Kidney tubule cell (primary cell): Measurements from ENCODE around the gene NT5C.

Experiments
- DNase-seq: peaks from one replicate; pipeline ENCODE4 v3.0.0-alpha.2; 2018; ENCODE audit warnings: low spot score

NT5C gene

DNA sequence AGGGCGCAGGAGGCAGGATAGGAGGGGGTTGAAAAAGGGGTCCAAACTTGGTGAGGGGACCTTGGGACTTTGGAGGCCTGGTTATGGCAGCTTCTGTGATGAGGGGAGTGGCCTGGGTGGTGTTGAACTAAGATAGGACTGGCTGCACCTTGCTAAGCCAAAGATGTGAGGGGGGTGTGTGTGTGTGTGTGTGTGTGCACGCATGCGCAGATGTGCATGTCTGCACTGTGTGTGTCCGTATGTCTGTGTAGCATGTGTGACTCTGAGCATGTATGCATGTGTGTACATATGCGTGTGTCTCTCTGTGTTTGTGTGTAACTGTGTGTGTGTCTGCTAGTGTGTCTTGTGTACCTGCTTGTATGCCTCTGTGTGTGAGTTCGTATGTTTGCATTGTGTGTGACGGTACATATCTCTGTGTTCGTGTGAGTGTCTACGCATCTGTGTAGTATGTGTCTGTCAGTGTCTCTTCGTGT, 39.7 kb downstream of the NT5C start:
- DNase-seq = no peak

DNA sequence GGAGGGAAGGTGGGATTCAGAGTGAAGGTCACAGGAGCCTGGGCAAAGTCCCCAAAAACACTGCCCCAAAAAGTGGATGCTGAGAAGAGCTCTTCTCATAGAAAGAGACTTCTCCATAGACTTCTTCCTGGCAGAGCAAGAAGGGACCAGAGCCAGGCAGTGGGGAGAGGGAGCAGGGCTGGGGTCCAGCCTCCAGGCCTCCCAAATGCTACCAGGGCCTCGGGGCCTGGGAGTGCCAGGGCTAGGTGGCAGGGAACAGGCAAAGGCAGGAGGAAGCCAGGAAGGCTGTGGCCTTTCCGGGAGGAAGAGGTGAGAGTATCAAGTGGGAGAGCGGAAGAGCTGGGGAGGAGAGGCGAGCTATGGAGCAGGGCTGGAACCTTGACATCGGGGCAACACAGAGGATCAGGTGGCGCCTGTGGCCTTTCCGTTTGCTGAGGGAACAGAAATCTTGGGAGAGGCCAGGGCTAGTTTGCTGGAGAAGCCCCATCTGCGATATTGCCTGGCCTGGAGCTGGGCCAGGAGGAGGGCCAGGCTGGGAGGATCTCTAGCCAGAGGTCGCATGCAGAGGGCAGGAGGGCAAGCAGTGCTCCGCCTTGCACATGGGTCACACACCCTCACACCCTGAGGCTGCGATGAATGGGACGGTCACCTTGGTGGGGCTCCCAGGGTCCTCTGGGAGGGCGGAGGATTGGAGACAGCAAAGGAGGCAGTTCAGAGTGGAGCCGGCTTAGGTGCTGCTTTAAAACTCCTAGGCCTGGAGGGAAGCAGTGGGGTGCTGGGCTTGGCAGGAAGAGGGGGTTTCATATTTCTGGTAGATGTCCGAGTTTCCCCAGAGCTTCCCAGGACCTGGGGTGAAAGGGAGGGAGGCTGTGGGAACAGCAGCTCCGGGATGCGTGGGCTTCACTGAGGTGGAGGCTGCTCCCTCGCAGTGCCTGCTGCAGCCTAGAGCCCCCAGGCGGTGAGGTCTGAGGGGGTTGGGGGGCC, 40.4 kb downstream of the NT5C start:
- DNase-seq = peak; percentile 21

GRCh38 chr17:75088465-75089417, 42.8 kb downstream of the NT5C start:
- peak; percentile 77 for DNase-seq

DNA sequence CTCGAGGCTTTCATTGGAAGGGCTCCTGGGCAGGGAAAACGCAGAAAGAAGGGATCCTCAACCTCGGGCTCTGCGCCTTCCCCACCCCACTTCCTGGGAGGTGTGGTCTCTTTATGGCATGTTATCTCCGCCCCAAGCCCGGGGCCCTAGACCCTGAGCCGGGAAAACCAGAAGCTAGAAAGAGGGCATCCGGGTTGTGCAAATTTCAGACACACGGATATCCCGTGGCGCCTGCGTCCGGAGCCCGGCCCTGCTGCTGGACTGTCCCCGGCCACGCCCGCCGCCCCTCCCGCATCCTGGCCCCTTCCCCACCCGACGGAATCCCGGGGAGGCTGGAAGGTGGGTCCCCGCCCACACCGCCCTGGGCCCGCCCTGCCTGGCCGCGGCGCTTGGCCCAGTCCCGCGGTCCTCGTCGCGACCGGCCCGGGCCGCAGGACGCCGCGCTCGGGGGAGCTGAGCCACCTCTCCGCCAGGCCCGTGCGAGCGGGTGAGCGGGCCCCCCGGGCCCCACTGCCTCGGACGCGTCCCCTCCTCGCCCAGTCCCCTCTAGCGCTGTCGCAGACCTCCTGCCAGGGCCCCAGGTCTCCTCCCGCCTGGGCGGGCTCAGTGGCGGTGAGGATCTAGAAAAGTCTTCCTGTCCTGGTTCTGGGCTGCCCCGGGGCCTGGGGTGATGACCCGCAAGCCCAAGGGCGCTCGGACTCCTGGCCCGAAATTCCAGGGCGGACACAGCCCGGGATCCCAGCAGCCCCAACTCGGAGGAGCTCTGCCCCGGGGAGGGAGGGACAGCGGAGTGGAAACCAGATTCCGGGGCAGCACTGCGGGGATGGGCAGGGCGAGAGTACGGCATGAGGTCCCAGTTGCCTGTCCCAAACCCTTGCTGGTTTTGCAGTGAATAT, 43.7 kb downstream of the NT5C start, which contains the start of gene SLC16A5:
TSS of gene SLC16A5 (plus strand) at position 397 of the 896 bp plus-strand sequence. CDS start 5,683 bp downstream, outside the sequence.
- DNase-seq = peak; percentile 95

DNA sequence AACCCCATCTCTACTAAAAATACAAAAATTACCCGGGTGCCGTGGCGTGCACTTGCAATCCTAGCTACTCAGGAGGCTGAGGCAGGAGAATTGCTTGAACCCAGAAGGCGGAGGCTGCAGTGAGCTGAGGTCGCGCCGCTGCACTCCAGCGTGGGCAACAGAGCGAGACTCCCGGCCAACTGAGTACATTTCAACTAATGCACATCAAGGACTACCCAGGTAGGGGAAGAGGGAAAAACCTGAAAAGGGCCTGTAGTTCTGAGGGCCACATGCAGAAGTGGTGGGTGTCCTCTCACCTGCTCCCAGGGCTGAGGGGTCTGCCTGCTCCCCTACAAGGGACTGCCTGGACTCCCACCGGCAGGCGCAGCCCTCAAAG, 44.4 kb downstream of the NT5C start:
- no peak for DNase-seq

- no peak for DNase-seq
Measured at GRCh38 chr17:75086496-75087181, 44.9 kb downstream of the NT5C start.

GRCh38 chr17:75084039-75084660, 47.4 kb downstream of the NT5C start:
- DNase-seq = peak; percentile 72

DNA sequence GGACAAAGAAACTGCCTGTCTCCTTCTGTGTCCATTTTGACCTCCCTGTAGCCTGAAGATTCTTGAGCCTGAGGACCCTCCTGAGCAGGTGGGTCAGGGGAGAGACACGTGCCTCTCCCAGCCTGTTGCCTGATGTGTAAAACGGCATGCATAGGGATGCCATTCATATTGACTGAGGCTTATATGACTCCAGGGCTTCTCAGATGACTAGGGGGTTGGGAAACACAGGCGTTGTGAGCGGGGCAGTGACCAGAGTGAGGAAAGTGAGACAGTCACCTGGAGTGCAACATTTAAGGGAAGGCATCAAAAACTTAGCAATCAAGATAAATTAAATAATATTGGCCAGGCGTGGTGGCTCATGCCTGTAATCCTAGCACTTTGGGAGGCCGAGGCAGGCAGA, 48.9 kb downstream of the NT5C start:
- no peak for DNase-seq

DNA sequence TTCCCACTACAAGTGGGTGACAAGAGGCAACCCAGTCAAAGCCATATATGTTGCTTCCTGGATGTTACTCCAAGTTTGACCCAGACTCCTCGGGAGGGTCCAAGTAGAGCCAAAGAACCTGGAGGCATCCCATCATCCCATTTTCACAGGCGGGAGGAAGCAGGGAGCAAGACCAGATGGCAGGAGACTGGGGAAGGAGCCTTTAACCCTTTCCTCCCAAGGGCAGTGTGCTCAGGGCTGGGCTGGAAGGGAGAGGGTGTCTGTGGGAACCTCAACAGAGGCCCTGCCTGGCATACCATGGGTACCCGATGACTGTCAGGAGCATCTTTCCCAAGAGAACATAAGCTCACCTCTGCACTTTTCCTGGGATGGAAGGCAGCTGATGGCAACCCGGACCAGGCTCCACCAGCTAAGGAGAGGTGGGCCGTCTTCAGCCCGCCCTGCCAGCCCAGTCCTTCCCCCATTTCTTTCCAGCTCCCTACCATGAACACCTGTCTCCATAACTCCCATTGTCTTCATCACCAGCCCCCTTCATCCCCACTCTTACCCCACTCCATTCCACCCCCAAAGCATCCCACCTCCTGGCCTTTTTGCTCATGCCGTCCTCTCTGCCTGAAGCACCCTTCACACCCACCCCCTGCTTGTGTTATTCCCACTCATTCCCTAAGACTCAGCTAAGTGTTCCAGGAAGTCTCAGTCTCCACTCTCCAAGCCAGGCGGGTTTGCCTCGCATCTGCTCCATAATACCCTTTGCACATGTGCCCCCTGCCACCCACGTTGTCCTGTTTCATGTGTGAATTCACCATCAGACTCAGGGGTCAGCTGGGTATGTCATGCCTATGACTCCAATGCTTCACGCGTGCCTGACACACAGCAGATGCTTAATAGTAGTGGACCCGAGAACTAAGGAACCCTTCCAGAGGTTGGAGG, 49.7 kb downstream of the NT5C start:
- DNase-seq = no peak
